Neural progenitor cell (in vitro differentiated cells): ENCODE data around the gene SPRR2D. TPM values are rescaled to one million over a fixed set of nuclear protein-coding genes. Genes with fewer than 3 reads are reported as not detected.

Source experiments
- DNase-seq: peaks from one replicate; pipeline ENCODE4 v3.0.0-alpha.2; 2016; ENCODE audit warnings: low spot score
- H2AFZ ChIP-seq: fragments of 200-600 bp; sonication (generic); replicated peaks from 2 replicates; pipeline ENCODE4 v1.6.1; 2016; ENCODE audit warnings: antibody characterized with exemption
- H3F3A ChIP-seq: fragments of 200-600 bp; sonication (generic); 2 replicates; pipeline ENCODE4 v1.6.1; 2016; ENCODE audit warnings: antibody characterized with exemption, low read depth
- H3K27ac ChIP-seq: fragments of 200-600 bp; sonication (generic); 2 replicates; pipeline ENCODE4 v1.5.1; 2016; ENCODE audit warnings: mild to moderate bottlenecking
- H3K27me3 ChIP-seq: fragments of 200-600 bp; sonication (generic); 2 replicates; pipeline ENCODE4 v1.6.1; 2016; ENCODE audit warnings: mild to moderate bottlenecking, moderate library complexity
- H3K36me3 ChIP-seq: fragments of 200-600 bp; sonication (generic); 2 replicates; pipeline ENCODE4 v1.5.1; 2016
- H3K4me1 ChIP-seq: fragments of 200-600 bp; sonication (generic); 2 replicates; pipeline ENCODE4 v1.6.1; 2016; ENCODE audit warnings: mixed run types
- H3K4me2 ChIP-seq: fragments of 200-600 bp; sonication (generic); 2 replicates; pipeline ENCODE4 v1.6.1; 2016
- H3K4me3 ChIP-seq: fragments of 200-600 bp; sonication (generic); 2 replicates; pipeline ENCODE4 v1.5.1; 2016
- H3K79me2 ChIP-seq: fragments of 200-600 bp; sonication (generic); 2 replicates; pipeline ENCODE4 v1.6.1; 2016; ENCODE audit warnings: low read depth
- H3K9ac ChIP-seq: fragments of 200-600 bp; sonication (generic); 2 replicates; pipeline ENCODE4 v1.6.1; 2016
- H3K9me3 ChIP-seq: fragments of 200-600 bp; sonication (generic); 2 replicates; pipeline ENCODE4 v1.5.1; 2016; ENCODE audit warnings: low read depth
- H4K20me1 ChIP-seq: fragments of 200-600 bp; sonication (generic); 2 replicates; pipeline ENCODE4 v1.6.1; 2016; ENCODE audit warnings: low read depth
- H3K27ac Mint-ChIP-seq: 3 replicates; pipeline ENCODE4 v1.8.0; 2021; ENCODE audit warnings: mixed read lengths
- H3K27me3 Mint-ChIP-seq: 2 replicates; pipeline ENCODE4 v1.8.0; 2022; ENCODE audit warnings: low read depth, mild to moderate bottlenecking, inconsistent platforms, moderate library complexity, mixed read lengths; ENCODE audit not compliant: insufficient read depth
- H3K36me3 Mint-ChIP-seq: 3 replicates; pipeline ENCODE4 v1.8.0; 2021; ENCODE audit warnings: mixed read lengths
- H3K4me1 Mint-ChIP-seq: 3 replicates; pipeline ENCODE4 v1.8.0; 2021; ENCODE audit warnings: mixed read lengths
- H3K4me3 Mint-ChIP-seq: 3 replicates; pipeline ENCODE4 v1.8.0; 2021; ENCODE audit warnings: mild to moderate bottlenecking, moderate library complexity, mixed read lengths
- H3K9me3 Mint-ChIP-seq: 3 replicates; pipeline ENCODE4 v1.8.0; 2020; ENCODE audit warnings: mixed read lengths
- EZH2 ChIP-seq: fragments of 200-600 bp; sonication (generic); IDR thresholded peaks from 2 replicates; pipeline ENCODE4 v1.6.1; 2017; ENCODE audit warnings: antibody characterized with exemption, mild to moderate bottlenecking, moderate library complexity
- EZH2phosphoT487 ChIP-seq: fragments of 200-600 bp; sonication (generic); IDR thresholded peaks from 2 replicates; pipeline ENCODE4 v1.6.1; 2017; ENCODE audit warnings: antibody characterized with exemption
- total RNA-seq: library from RNA; depleted of rRNA; stranded (reverse); fragments of >200 nt; gene quantifications from 2 replicates; pipeline ENCODE4 v1.2.3, GENCODE V29; 2015; ENCODE audit warnings: low replicate concordance
- TF ChIP-seq, protein P1 (sequence below): fragments of 200-600 bp; sonication (generic); IDR thresholded peaks from 2 replicates; pipeline ENCODE4 v1.5.1; 2017; ENCODE audit warnings: antibody characterized with exemption, mild to moderate bottlenecking

SPRR2D gene
- total RNA-seq, 1 donor from 2014 or later, result not detected

DNA sequence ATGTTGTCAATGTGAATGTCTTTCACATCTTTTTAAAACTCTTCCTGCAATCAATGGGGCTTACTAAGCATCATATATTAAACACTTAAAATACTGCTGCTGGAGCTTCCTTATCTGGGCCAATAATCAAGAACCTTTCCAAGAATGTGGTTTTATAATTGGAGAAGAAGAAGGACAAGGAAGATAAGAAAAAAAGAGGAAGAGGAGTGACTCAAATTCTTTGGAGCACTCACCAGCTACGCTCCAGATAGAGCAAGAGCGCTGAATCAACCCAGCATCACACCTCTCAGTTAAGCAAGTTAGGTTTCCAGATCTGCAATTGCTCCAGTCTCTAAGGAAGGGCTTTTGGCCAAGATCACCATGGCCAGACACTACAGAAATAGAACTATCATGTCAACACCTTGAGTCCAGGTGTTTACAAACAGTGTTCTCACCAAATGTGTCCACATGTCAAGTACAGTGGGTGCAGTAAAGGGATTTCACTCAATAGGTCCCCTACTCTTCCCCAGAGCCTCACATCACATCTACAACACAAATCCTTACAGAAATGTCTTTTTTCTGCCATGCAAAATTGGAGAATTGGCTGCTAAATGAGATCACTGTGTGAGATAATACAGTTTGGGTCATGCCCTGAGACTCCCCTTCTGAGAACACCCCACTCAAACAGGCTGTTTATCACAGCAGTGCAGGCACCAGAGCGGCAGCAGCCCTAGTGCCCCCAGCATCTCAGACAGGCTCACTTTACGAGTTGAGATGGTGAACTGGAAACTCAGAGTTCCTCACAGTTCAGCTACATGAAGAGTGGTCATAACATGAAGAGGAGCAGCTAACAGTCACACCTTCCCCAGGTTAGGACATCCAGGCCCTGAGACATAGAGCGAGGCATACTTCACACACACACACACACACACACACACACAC, 32.1 kb upstream of the SPRR2D start:
- Histone ChIP-seq H3K79me2 (no peaks in the 10 kb centered on the region), H3K4me3 (no peak overlapping the region), H3K36me3 (no peaks in the 10 kb centered on the region), H3K27ac (no peak overlapping the region), H3K9me3 (peaks cover 11% of the 10 kb centered on the region), H3F3A (no peaks in the 10 kb centered on the region), H3K4me2 (no peak overlapping the region), H3K9ac (no peak overlapping the region), H3K4me1 (no peaks in the 10 kb centered on the region), H3K27me3 (no peaks in the 10 kb centered on the region), H4K20me1 (no peaks in the 10 kb centered on the region), H2AFZ (no peak overlapping the region)
- Mint-ChIP-seq H3K27ac (no peak overlapping the region), H3K36me3 (no peaks in the 10 kb centered on the region), H3K4me3 (no peak overlapping the region), H3K4me1 (no peaks in the 10 kb centered on the region), H3K9me3 (no peaks in the 10 kb centered on the region), H3K27me3 (no peaks in the 10 kb centered on the region)
- no peak for TF ChIP-seq EZH2phosphoT487
- no peak for TF ChIP-seq EZH2
- TF ChIP-seq, protein P1, sequence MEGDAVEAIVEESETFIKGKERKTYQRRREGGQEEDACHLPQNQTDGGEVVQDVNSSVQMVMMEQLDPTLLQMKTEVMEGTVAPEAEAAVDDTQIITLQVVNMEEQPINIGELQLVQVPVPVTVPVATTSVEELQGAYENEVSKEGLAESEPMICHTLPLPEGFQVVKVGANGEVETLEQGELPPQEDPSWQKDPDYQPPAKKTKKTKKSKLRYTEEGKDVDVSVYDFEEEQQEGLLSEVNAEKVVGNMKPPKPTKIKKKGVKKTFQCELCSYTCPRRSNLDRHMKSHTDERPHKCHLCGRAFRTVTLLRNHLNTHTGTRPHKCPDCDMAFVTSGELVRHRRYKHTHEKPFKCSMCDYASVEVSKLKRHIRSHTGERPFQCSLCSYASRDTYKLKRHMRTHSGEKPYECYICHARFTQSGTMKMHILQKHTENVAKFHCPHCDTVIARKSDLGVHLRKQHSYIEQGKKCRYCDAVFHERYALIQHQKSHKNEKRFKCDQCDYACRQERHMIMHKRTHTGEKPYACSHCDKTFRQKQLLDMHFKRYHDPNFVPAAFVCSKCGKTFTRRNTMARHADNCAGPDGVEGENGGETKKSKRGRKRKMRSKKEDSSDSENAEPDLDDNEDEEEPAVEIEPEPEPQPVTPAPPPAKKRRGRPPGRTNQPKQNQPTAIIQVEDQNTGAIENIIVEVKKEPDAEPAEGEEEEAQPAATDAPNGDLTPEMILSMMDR, result no peak
- DNase-seq, result no peak

DNA sequence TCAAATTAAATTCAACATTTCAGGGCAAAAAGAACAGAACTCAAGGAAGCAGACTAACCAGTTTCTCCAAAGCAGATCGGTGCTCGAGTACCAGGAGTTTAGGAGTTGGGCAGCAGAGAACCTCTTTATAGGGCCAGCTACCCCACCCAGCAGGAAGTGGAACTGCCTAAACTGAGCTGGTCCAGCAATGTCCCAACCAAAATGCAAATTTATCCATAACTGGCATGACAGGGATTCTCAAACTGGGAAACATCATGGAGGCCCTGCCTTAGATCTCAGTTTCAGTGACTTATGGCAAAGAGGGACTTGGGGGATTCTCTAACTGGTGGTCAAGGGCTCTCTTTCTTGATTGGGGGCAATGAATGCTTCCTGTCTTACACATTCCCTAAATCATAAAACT, 30.6 kb upstream of the SPRR2D start, which contains the start of gene SPRR2B:
TSS of gene SPRR2B (minus strand) at position 101 of the 400 bp plus-strand sequence. CDS start 772 bp downstream, outside the sequence.
- no peak within 1 kb of the TSS for H3K27ac Mint-ChIP-seq
- H3K4me2 ChIP-seq, result no peak within 1 kb of the TSS
- no peaks in the 10 kb centered on the region for H3K36me3 ChIP-seq
- no peak within 1 kb of the TSS for H3K9ac ChIP-seq
- TF ChIP-seq EZH2phosphoT487, result no peak
- TF ChIP-seq, protein P1, result no peak
- no peak for TF ChIP-seq EZH2
- H3K36me3 Mint-ChIP-seq, result no peaks in the 10 kb centered on the region
- no peaks in the 10 kb centered on the region for H3K9me3 Mint-ChIP-seq
- H3K4me1 ChIP-seq, result no peaks in the 10 kb centered on the region
- peaks cover 5% of the 10 kb centered on the region for H3K9me3 ChIP-seq
- H3K4me3 Mint-ChIP-seq, result no peak within 1 kb of the TSS
- no peak for DNase-seq
- no peaks in the 10 kb centered on the region for H3F3A ChIP-seq
- no peaks in the 10 kb centered on the region for H3K4me1 Mint-ChIP-seq
- H3K79me2 ChIP-seq, result no peaks in the 10 kb centered on the region
- no peaks in the 10 kb centered on the region for H3K27me3 Mint-ChIP-seq
- H4K20me1 ChIP-seq, result no peaks in the 10 kb centered on the region
- H3K27ac ChIP-seq, result no peak within 1 kb of the TSS
- H3K4me3 ChIP-seq, result no peak within 1 kb of the TSS
- H2AFZ ChIP-seq, result no peak within 1 kb of the TSS
- no peaks in the 10 kb centered on the region for H3K27me3 ChIP-seq

DNA sequence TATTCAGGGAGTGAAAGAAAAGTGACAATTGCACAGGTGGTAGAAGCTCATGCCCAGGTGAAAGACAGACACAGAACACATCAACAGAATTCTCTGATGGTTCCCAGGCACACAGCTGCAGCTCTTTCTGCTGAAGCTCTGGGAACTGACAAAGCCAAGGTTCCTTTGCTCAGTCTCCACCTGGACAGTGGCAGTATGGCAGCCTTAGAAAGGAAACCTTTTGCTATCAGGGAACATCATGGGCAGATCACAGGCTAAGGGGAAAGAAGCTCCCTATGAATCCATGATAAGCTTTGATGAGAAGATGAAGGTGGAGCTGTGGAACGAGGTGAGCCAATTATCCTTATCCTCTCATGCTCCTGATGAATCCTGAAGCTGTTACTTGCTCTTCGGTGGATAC, 29.3 kb upstream of the SPRR2D start:
- H3K4me1 Mint-ChIP-seq, result no peaks in the 10 kb centered on the region
- Histone ChIP-seq H3K4me3 (no peak overlapping the region), H2AFZ (no peak overlapping the region), H3K9ac (no peak overlapping the region), H3K36me3 (no peaks in the 10 kb centered on the region), H3F3A (no peaks in the 10 kb centered on the region), H3K27ac (no peak overlapping the region), H3K4me2 (no peak overlapping the region), H3K9me3 (peaks cover 12% of the 10 kb centered on the region), H4K20me1 (no peaks in the 10 kb centered on the region), H3K4me1 (no peaks in the 10 kb centered on the region), H3K79me2 (no peaks in the 10 kb centered on the region), H3K27me3 (no peaks in the 10 kb centered on the region)
- no peak overlapping the region for H3K27ac Mint-ChIP-seq
- H3K9me3 Mint-ChIP-seq, result no peaks in the 10 kb centered on the region
- no peak for DNase-seq
- H3K4me3 Mint-ChIP-seq, result no peak overlapping the region
- TF ChIP-seq EZH2 (no peak), EZH2phosphoT487 (no peak)
- TF ChIP-seq, protein P1, result no peak
- no peaks in the 10 kb centered on the region for H3K36me3 Mint-ChIP-seq
- H3K27me3 Mint-ChIP-seq, result no peaks in the 10 kb centered on the region
